Memory B cell (primary cell): ENCODE data around the gene AASDH.

ENCODE experiments used
- ATAC-seq: fragments of 150-1000 bp; cut with Tn5 transposase; 2 replicates; pipeline ENCODE4 v1.10.0; 2021; ENCODE audit warnings: low read depth, mild to moderate bottlenecking, moderate library complexity
- DNase-seq, 2 donors: peaks; one replicate each; pipeline ENCODE4 v3.0.0; 2022; ENCODE audit warnings: low spot score in 2 of 2
- H3K27ac Mint-ChIP-seq: one replicate; pipeline ENCODE4 v1.8.0; 2022; ENCODE audit warnings: mild to moderate bottlenecking, moderate library complexity, mixed read lengths
- H3K27me3 Mint-ChIP-seq: one replicate; pipeline ENCODE4 v1.8.0; 2022; ENCODE audit warnings: mixed read lengths
- H3K36me3 Mint-ChIP-seq: one replicate; pipeline ENCODE4 v1.8.0; 2022; ENCODE audit warnings: mild to moderate bottlenecking, mixed read lengths
- H3K4me1 Mint-ChIP-seq: one replicate; pipeline ENCODE4 v1.8.0; 2022; ENCODE audit warnings: mixed read lengths
- H3K4me3 Mint-ChIP-seq: one replicate; pipeline ENCODE4 v1.8.0; 2022; ENCODE audit warnings: mild to moderate bottlenecking, moderate library complexity, mixed read lengths
- H3K9me3 Mint-ChIP-seq: one replicate; pipeline ENCODE4 v1.8.0; 2022; ENCODE audit warnings: mixed read lengths

AASDH gene

DNA sequence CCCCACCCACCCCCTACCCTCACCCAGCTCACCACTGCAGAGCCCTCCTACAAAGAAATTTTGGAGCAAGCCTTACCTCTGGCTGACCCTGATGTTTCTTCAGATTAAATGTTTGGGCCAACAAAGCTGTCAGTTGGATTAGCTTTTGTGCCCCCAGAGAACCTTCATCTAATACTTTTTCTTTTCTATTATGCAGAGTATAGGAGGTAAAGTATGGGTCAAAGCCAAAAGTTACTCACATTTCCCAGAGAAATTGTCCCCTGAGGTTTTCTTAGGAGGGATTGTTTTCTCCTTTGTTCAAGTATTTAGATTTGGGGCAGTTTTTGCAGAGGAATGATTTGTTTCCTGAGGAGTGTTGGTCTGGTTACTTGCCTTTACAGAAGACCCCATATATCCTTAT lies 69.5 kb downstream of the AASDH start:
- H3K4me3 Mint-ChIP-seq = no peak overlapping the region
- H3K9me3 Mint-ChIP-seq = peaks cover 4% of the 10 kb centered on the region
- no peak for ATAC-seq
- no peak overlapping the region for H3K27ac Mint-ChIP-seq
- H3K4me1 Mint-ChIP-seq = no peaks in the 10 kb centered on the region
- DNase-seq = no peak
- H3K36me3 Mint-ChIP-seq = peaks cover 4% of the 10 kb centered on the region
- no peaks in the 10 kb centered on the region for H3K27me3 Mint-ChIP-seq

DNA sequence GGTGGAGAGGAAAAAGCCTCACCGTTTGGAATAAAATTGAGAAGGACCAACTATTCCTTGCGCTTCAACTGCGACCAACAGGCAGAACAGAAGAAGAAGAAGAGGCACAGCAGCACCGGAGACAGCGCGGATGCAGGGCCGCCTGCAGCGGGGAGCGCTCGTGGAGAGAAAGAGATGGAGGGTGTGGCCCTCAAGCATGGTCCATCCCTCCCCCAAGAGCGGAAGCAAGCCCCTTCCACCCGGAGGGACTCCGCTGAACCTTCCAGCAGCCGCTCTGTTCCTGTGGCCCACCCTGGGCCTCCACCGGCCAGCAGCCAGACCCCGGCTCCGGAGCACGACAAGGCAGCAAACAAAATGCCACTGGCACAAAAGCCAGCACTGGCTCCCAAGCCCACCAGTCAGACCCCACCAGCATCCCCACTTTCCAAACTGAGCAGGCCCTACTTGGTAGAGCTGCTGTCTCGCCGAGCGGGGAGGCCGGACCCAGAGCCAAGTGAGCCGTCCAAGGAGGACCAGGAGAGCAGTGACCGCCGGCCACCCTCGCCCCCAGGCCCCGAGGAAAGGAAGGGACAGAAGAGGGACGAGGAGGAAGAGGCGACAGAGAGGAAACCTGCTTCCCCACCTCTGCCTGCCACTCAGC lies 71.2 kb downstream of the AASDH start:
- no peak overlapping the region for H3K4me3 Mint-ChIP-seq
- no peak overlapping the region for H3K27ac Mint-ChIP-seq
- H3K4me1 Mint-ChIP-seq = no peaks in the 10 kb centered on the region
- H3K27me3 Mint-ChIP-seq = no peaks in the 10 kb centered on the region
- no peak for ATAC-seq
- H3K36me3 Mint-ChIP-seq = peaks cover 4% of the 10 kb centered on the region
- peaks cover 4% of the 10 kb centered on the region for H3K9me3 Mint-ChIP-seq
- DNase-seq = no peak

DNA sequence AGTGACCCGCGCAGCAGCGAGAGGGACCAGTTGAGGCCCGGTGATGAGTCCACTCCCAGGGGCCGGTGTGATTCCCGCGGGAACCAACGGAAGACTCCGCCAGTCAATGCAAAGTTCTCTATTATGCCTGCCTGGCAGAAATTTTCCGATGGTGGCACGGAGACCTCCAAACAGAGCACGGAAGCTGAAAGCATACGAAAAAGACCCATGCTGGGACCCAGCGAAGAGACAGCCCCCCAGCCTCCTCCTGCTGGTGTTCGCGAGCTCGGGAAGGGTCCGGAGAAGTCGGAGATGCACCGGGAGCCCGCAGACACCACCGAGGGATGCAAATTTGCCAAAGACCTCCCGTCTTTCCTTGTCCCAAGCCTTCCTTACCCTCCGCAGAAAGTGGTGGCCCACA lies 71.7 kb downstream of the AASDH start:
- Mint-ChIP-seq H3K4me1 (no peaks in the 10 kb centered on the region), H3K4me3 (no peak overlapping the region), H3K27ac (no peak overlapping the region), H3K9me3 (peaks cover 4% of the 10 kb centered on the region), H3K27me3 (no peaks in the 10 kb centered on the region), H3K36me3 (peaks cover 4% of the 10 kb centered on the region)
- DNase-seq = no peak
- no peak for ATAC-seq

DNA sequence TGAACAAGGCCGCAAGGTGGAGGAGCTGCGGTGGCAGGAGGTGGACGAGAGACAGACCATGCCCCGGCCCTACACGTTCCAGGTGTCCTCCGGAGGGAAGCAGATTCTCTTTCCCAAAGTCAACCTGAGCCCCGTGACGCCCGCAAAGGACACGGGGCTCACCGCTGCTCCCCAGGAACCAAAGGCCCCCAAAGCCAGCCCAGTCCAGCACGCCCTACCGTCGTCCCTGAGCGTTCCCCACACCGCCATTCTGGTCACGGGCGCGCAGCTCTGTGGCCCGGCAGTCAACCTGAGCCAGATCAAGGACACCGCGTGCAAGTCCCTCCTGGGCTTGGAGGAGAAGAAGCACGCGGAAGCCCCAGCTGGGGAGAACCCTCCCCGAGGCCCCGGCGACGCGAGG lies 72.2 kb downstream of the AASDH start:
- Mint-ChIP-seq H3K36me3 (peaks cover 4% of the 10 kb centered on the region), H3K27ac (no peak overlapping the region), H3K27me3 (no peaks in the 10 kb centered on the region), H3K4me1 (no peaks in the 10 kb centered on the region), H3K4me3 (no peak overlapping the region), H3K9me3 (peaks cover 4% of the 10 kb centered on the region)
- DNase-seq (no peak), ATAC-seq (no peak)

DNA sequence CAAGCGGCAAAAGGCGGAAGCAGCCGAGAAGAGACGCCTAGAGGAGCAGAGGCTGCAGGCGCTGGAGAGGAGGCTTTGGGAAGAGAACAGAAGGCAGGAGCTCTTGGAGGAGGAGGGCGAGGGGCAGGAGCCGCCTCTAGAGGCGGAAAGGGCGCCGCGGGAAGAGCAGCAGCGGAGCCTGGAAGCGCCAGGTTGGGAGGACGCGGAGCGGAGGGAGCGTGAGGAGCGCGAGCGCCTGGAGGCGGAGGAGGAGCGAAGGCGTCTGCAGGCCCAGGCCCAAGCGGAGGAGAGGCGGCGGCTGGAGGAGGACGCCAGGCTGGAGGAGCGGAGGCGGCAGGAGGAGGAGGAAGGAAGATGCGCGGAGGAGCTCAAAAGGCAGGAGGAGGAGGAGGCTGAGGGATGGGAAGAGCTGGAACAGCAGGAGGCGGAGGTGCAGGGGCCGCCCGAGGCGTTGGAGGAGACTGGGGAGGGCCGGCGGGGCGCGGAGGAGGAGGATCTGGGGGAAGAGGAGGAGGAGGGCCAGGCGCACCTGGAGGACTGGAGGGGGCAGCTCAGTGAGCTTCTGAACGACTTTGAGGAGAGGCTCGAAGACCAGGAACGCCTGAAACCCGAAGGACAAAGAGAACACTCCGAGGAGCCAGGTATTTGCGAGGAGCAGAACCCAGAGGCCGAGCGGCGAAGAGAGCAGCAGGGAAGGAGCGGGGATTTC lies 72.9 kb downstream of the AASDH start:
- peaks cover 4% of the 10 kb centered on the region for H3K36me3 Mint-ChIP-seq

DNA sequence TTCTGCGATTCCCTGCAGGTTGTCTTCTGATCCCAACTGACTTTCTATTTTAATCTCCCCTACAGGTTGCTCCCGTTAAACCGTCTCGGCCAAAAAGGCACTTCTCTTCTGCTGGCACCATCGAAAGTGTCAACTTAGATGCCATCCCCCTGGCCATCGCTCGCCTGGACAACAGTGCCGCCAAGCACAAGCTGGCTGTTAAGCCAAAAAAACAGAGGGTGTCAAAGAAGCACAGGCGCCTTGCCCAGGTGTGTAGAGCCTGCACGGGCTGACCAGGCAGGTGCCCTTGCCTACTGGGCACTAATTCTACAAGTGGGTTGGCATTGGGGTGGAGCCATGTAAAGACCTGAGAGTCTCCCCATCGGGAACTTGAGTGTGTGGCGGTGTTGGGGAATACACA lies 74.2 kb downstream of the AASDH start:
- Mint-ChIP-seq H3K9me3 (peaks cover 4% of the 10 kb centered on the region), H3K36me3 (peaks cover 4% of the 10 kb centered on the region), H3K27ac (no peak overlapping the region), H3K4me3 (no peak overlapping the region), H3K4me1 (no peaks in the 10 kb centered on the region), H3K27me3 (no peaks in the 10 kb centered on the region)
- ATAC-seq (no peak), DNase-seq (no peak)

More for the DNA sequence above, 72.9 kb downstream of the AASDH start:
- no peak for ATAC-seq
- Mint-ChIP-seq H3K9me3 (peaks cover 4% of the 10 kb centered on the region), H3K27ac (no peak overlapping the region), H3K4me3 (no peak overlapping the region), H3K4me1 (no peaks in the 10 kb centered on the region), H3K27me3 (no peaks in the 10 kb centered on the region)
- DNase-seq = no peak

DNA sequence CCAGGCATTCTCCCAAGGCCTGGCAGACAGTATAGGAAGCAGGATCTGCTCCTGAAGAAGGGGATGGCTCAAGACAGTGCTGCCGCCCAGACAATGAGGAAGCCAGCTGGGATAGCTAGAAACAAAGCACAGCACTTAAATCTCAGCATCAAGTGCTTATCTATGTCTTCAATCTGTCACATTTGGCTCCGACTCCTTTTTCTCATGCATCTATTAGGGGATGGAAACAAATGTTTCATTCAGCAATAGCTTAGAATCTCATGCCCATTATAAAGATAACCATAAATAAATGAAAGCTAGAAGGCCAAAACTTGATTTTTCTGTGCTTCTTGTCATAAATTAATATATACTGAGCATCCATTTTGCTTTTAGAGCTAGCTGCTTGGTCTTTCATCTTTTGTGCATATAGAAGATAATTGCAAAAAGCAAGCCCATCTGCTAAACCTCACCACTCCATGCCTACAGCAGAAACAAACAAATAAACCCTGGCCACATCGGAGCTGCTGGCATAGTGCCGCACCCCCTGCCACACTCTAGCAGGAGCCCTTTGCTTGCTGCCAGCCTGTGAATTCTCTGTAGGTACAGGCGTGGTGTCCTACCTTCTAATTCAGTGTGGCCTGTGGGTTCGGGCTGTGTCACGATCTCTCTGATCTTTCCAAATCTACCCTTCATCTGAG lies 75.9 kb downstream of the AASDH start:
- DNase-seq (no peak), ATAC-seq (no peak)
- H3K27me3 Mint-ChIP-seq = peaks cover 1% of the 10 kb centered on the region
- H3K4me3 Mint-ChIP-seq = no peak overlapping the region
- peaks cover 4% of the 10 kb centered on the region for H3K36me3 Mint-ChIP-seq
- H3K9me3 Mint-ChIP-seq = peaks cover 4% of the 10 kb centered on the region
- no peak overlapping the region for H3K27ac Mint-ChIP-seq
- no peaks in the 10 kb centered on the region for H3K4me1 Mint-ChIP-seq

DNA sequence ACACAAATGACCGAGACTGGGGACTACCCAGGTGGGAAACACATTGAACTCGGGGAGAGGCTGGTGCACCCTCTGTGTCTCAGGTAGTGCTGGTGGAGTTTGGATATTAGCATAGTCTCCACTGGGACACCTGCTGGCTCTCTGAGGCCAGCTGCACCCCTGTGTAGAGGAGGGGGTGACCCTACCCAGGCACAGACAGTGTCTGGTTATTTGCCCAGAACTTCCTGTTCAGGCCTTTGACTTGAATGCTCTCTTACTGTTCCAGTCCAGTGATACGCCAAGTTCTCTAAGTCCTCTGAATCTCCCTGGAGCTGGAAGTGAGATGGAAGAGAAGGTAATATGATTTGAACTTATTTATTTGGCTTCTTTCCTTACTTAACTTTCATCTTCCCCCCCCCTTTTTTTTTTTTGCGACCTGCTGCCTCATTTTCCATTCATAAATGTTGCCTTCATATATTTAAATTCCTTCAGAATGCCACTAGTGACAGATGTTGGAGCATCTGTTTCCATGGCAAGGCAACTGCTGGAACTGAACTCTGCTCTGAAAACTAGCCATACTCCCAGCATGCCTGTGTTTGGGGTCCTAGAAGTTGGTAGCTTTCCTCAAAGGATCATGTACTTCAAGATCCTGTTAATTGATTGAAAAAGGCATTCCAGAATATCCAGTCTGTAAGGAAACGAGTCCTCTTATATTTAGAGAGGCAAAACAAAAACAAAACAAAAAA lies 76.7 kb downstream of the AASDH start:
- H3K27me3 Mint-ChIP-seq = peaks cover 1% of the 10 kb centered on the region
- H3K4me1 Mint-ChIP-seq = no peaks in the 10 kb centered on the region
- ATAC-seq (no peak), DNase-seq (no peak)
- no peak overlapping the region for H3K27ac Mint-ChIP-seq
- H3K4me3 Mint-ChIP-seq = no peak overlapping the region
- peaks cover 4% of the 10 kb centered on the region for H3K36me3 Mint-ChIP-seq
- H3K9me3 Mint-ChIP-seq = peaks cover 4% of the 10 kb centered on the region

DNA sequence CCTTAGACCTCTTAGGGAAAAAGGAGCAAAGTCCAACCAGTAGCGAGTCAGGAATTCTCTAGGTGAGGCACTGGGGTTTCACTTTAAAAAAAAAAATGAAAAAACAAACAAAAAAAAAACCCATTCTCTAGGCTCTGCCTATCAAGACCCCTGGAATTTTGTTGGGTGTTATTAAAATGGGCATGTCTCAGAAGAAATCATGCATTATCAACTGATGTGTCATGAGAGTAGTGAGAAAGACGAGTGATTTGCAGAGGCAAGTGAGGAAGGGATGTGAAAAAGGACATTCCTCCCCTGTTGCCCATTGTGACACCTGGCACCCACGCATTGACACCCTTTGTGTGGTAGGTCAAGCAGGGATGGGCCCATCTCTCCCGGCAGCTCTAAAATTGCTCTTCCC lies 78.9 kb downstream of the AASDH start:
- H3K27me3 Mint-ChIP-seq = peaks cover 3% of the 10 kb centered on the region
- H3K9me3 Mint-ChIP-seq = no peaks in the 10 kb centered on the region
- no peaks in the 10 kb centered on the region for H3K4me1 Mint-ChIP-seq
- no peak overlapping the region for H3K27ac Mint-ChIP-seq
- ATAC-seq = no peak
- no peak overlapping the region for H3K4me3 Mint-ChIP-seq
- H3K36me3 Mint-ChIP-seq = no peaks in the 10 kb centered on the region
- no peak for DNase-seq

DNA sequence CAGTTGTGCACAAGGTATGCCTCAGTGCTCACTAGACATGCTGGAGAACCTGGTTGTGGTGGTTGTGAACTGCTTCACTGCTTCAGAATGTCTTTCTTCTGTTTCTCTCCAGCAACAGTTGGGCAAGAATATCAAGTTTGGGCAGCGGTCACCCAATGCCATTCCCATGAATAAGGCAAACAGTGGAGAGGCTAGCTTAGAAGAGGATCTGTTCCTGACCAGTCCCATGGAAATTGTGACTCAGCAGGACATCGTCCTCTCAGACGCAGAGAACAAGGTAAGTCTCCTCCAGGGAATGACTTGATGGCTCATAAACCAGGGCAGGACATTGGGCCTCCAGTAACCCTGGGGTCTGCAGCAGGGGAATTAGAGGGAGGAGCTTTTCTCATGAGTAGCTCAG lies 79.9 kb downstream of the AASDH start:
- no peaks in the 10 kb centered on the region for H3K4me1 Mint-ChIP-seq
- H3K4me3 Mint-ChIP-seq = no peak overlapping the region
- H3K36me3 Mint-ChIP-seq = no peaks in the 10 kb centered on the region
- no peak overlapping the region for H3K27ac Mint-ChIP-seq
- H3K27me3 Mint-ChIP-seq = peaks cover 3% of the 10 kb centered on the region
- H3K9me3 Mint-ChIP-seq = no peaks in the 10 kb centered on the region
- DNase-seq (no peak), ATAC-seq (no peak)

DNA sequence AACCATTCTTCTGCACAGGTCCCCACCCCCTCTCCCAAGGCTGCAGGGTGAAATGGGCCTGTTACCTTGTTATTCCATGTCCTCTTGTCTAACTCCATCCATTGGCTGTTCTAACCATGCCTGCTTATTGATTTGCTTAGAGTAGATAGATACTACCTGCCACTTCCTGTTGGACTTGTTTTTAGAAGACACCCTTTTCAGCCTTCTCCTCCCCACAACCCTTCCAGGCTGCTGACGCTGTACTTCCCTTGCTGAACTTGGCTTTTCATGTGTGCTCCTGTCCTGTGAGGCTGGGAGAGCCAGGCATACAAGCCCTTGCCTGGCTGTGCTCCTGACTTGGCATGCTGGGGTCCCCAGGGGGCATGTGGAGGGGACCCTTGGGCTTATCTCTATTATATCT lies 81.9 kb downstream of the AASDH start:
- no peak for DNase-seq
- Mint-ChIP-seq H3K9me3 (no peaks in the 10 kb centered on the region), H3K36me3 (no peaks in the 10 kb centered on the region), H3K4me1 (peaks cover 5% of the 10 kb centered on the region), H3K27ac (no peak overlapping the region), H3K4me3 (no peak overlapping the region), H3K27me3 (peaks cover 4% of the 10 kb centered on the region)
- ATAC-seq = no peak

DNA sequence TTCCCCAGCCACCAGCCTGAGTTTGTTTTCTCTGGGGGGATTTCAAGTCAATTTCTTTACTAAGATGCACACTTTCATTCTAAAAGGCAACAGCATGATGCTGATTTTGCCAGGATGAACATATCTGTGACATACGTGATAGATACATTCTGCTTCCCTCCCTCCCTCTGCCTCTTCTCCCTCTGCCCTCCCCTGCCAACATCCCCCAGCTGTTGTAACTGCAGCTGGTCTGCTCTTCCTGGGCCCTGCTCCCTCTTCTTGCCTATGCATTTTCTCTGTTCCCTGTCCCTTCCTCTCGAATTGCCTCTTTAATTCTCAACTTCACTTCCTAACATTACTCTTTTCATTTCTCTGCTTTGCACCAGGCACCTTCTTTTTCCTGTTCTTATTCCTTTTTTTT lies 83.4 kb downstream of the AASDH start:
- ATAC-seq (no peak), DNase-seq (no peak)
- H3K36me3 Mint-ChIP-seq = no peaks in the 10 kb centered on the region
- no peak overlapping the region for H3K27ac Mint-ChIP-seq
- H3K9me3 Mint-ChIP-seq = no peaks in the 10 kb centered on the region
- peaks cover 4% of the 10 kb centered on the region for H3K27me3 Mint-ChIP-seq
- no peak overlapping the region for H3K4me3 Mint-ChIP-seq
- H3K4me1 Mint-ChIP-seq = peaks cover 5% of the 10 kb centered on the region

DNA sequence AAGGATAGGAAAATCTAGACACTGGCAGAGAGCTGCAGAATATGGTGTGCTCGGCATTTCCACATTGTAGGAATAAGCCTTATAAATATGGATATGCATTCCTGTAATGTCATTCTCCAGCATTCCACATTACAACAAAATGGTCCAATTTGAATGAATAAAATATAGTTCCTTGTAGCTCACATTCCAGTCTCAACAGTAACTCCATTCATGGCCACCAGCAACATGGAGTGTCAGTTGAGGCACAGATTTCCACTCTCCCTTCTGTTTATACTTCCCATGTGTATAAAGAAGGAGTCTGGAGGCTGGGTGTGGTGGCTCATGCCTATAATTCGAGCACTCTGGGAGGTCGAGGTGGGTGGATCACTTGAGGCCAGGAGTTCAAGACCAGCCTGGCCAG lies 84.5 kb downstream of the AASDH start:
- DNase-seq = no peak
- Mint-ChIP-seq H3K36me3 (no peaks in the 10 kb centered on the region), H3K4me3 (no peak overlapping the region), H3K27me3 (peaks cover 4% of the 10 kb centered on the region), H3K4me1 (peaks cover 5% of the 10 kb centered on the region), H3K27ac (no peak overlapping the region), H3K9me3 (no peaks in the 10 kb centered on the region)
- ATAC-seq = no peak

DNA sequence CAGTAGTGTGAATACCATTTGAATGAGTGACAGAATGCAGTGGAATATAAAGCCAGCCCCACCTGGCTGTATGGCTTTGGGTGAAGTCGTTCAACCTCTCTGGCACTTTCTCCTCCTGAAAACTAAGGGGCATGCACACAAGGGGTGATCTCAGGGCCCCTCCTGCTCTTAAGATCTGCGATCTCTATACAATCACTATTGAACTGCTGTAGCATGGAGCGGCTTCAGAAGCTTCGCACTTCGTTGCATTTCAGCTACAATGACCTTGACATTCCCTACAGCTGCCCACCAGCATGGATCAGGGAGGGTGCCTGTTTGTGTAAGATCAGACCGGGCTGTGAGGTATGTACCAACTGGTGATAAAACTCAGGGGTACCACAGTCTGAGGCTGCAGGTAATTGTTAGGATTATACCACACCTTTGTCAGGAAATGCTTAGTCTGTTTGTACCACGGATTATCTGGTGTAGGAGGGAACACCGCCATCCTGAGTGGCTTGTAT lies 85.2 kb downstream of the AASDH start:
- no peaks in the 10 kb centered on the region for H3K36me3 Mint-ChIP-seq
- DNase-seq = no peak
- peaks cover 5% of the 10 kb centered on the region for H3K4me1 Mint-ChIP-seq
- H3K27me3 Mint-ChIP-seq = peaks cover 4% of the 10 kb centered on the region
- no peaks in the 10 kb centered on the region for H3K9me3 Mint-ChIP-seq
- H3K4me3 Mint-ChIP-seq = no peak overlapping the region
- no peak overlapping the region for H3K27ac Mint-ChIP-seq
- no peak for ATAC-seq
